Central memory CD4-positive, alpha-beta T cell (primary cell): Measurements from ENCODE around the gene CHEK2.
"Not testable (repeated sequence)": the region's sequence is repeated elsewhere in the genome, so short reads cannot be mapped to it uniquely, and the experiment has no call there.

ENCODE experiments used
- DNase-seq: peaks from one replicate; pipeline ENCODE4 v3.0.0; 2022
- total RNA-seq, 3 experiments: gene quantifications; one replicate each; lab custom pipeline; 2026; lab: John Stamatoyannopoulos, UW

Gene CHEK2
- total RNA-seq, result 7.0 to 7.9 (median 7.5) reads per million in 3 experiments

- DNase-seq, result peak; percentile 96
Observed at GRCh38 chr22:28741785-28742561, at the start of gene CHEK2, which contains the start of gene HSCB. Gene CHEK2, minus strand, starts transcription at chr22:28741820. Its CDS starts 7,099 bp downstream, at chr22:28734721. Gene HSCB, plus strand, starts transcription at chr22:28742039. Its CDS starts 57 bp downstream, at chr22:28742096.

- DNase-seq, result no peak
Observed at GRCh38 chr22:28791124-28791523, 49.5 kb upstream of the CHEK2 start.

GRCh38 chr22:28788601-28789000 is 47.0 kb upstream of the CHEK2 start:
- DNase-seq, result no peak

- no peak for DNase-seq
Observed at GRCh38 chr22:28783786-28784671, 42.4 kb upstream of the CHEK2 start.

GRCh38 chr22:28780296-28780695 is 38.7 kb upstream of the CHEK2 start:
- no peak for DNase-seq

GRCh38 chr22:28779833-28780232 is 38.2 kb upstream of the CHEK2 start:
- DNase-seq, result no peak

GRCh38 chr22:28774378-28774777 is 32.8 kb upstream of the CHEK2 start:
- DNase-seq, result no peak

- DNase-seq, result no peak
Observed at GRCh38 chr22:28773461-28773867, 31.8 kb upstream of the CHEK2 start.

GRCh38 chr22:28772633-28773460 is 31.2 kb upstream of the CHEK2 start, which contains the start of gene CCDC117:
Gene CCDC117, plus strand, starts transcription at chr22:28772695. Its CDS starts 155 bp downstream, at chr22:28772850.
- DNase-seq, result peak; percentile 87

- DNase-seq, result no peak
Observed at GRCh38 chr22:28771195-28771791, 29.7 kb upstream of the CHEK2 start.

- no peak for DNase-seq
Observed at GRCh38 chr22:28769394-28770085, 27.9 kb upstream of the CHEK2 start.

GRCh38 chr22:28768701-28769393 is 27.2 kb upstream of the CHEK2 start:
- no peak for DNase-seq

GRCh38 chr22:28766628-28767027 is 25.0 kb upstream of the CHEK2 start:
- DNase-seq, result no peak

- DNase-seq, result not testable (repeated sequence)
Observed at GRCh38 chr22:28762000-28762399, 20.4 kb upstream of the CHEK2 start.

- no peak for DNase-seq
Observed at GRCh38 chr22:28761449-28761755, 19.8 kb upstream of the CHEK2 start.

- no peak for DNase-seq
Observed at GRCh38 chr22:28759861-28760560, 18.4 kb upstream of the CHEK2 start.

GRCh38 chr22:28754512-28754911 is 12.9 kb upstream of the CHEK2 start:
- not testable (repeated sequence) for DNase-seq

GRCh38 chr22:28750471-28750881 is 8.9 kb upstream of the CHEK2 start:
- no peak for DNase-seq

- no peak for DNase-seq
Observed at GRCh38 chr22:28743852-28744251, 2.2 kb upstream of the CHEK2 start.

- no peak for DNase-seq
Observed at GRCh38 chr22:28742562-28742962, 942 bp upstream of the CHEK2 start.
